EL (cell line): ENCODE results near the gene NOP58.
"Not testable (repeated sequence)": the region's sequence is repeated elsewhere in the genome, so short reads cannot be mapped to it uniquely, and the experiment has no call there.

Source experiments
- DNase-seq: peaks from one replicate; pipeline ENCODE4 v3.0.0-alpha.2; 2016

The NOP58 gene

GRCh38 chr2:202311823-202312388 lies 46.3 kb downstream of the NOP58 start:
- DNase-seq: no peak

- DNase-seq: no peak
Measured at GRCh38 chr2:202314116-202314515, 48.6 kb downstream of the NOP58 start.

DNA sequence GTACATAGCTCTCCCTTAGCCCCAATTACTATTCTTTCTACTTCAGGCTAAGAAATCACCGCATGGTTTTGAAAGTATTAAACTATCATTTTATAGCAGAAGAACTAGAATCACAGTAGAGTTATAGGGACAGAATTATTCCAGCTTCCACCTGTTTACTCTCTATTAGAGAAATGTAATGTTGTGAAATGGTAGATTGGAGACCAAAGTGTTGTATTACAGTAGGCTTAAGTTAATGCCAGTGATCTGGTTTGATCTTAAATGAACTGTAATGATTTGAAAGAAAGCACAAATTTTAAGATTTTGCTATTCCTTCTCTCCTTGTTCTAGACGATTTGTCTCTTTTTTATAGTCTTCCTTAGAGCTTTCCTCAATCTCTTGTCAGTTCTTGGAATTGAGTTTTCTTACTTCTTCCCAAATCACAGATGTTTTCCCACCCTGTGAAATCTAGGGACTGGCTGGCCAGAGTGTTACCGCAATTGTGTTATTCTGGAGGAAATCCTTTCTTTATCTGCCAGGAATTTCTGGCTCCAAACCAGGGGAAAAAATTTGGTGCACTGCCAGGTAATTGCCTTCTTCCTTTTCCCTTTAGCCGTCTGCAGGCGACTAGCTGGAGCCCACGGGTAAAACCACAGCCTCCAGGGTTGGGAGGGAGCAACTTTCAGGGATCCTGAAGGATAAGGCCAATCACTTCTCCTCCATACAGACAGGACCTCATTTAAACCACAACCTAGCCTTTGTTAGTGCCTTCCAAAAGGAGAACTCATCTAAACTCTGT lies 51.7 kb downstream of the NOP58 start:
- peak; percentile 91 for DNase-seq

- not testable (repeated sequence) for DNase-seq
Measured at GRCh38 chr2:202320362-202320761, 54.8 kb downstream of the NOP58 start.

GRCh38 chr2:202322435-202322834 lies 56.9 kb downstream of the NOP58 start:
- DNase-seq: no peak

- no peak for DNase-seq
Measured at GRCh38 chr2:202327858-202328257, 62.3 kb downstream of the NOP58 start.

DNA sequence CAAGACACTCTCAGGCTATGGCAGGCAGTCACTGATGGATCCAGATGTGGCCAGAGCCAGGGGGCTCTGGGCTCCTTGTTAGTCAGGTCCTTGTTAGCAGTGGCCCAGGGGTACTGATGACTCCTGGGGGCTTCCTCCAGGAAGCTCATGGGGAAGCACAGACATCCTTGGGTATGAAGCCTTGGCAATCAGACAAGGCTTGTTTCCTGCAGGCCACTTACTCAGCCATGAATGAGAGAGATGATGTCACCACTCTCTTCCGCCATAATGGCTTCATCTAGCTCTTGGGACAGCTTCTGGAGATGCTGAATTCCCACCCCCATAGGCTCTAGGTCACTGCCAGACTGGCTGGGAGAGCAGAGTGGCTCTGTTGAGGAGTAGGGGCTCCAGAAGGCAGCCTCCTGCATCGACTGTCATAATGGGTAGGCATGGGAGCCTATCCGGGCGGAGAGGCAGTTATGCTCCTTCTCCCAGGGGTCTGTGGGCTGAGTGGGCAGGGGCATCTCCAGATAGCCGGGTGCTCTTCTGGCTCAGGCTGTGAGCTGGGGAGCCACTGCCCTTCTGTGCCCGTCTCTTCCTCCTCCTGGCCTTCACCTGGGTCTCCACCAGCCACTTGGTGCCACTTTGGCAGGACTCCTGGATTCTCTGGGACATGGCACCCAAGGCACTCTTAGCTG lies 70.4 kb downstream of the NOP58 start:
- DNase-seq: peak; percentile 47

- DNase-seq: peak; percentile 13
Measured at GRCh38 chr2:202337151-202337550, 71.6 kb downstream of the NOP58 start.

DNA sequence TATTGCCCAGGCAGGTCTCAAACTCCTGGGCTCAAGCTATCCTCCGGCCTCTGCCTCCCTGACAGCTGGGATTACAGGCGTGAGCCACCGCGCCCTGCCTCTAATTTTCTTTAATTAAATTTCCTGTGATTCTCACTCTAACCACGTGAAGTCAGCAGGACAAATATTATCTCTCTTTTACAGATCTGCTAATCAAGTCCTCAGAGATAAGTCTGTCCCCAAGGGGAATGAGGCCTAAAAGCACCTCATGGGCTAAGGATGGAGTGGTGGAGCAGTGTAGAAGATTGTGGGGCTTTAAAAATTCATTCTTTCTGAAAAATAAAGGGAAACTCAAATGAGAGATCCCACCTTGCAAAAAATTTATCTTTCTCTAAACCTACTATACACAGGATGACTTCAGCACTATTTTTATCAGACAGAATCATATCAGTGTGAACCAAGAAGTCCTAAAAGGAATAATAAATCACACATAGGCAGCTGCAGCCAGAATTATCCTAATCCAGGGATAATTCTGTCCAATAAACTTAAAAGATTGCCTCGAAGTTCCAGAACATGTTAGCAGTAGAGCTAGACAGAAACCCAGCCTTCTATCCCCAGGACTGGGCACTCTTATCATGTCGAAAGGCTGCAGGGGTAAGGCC lies 72.3 kb downstream of the NOP58 start:
- no peak for DNase-seq

- peak; percentile 69 for DNase-seq
Measured at GRCh38 chr2:202339071-202339870, 73.7 kb downstream of the NOP58 start.

DNA sequence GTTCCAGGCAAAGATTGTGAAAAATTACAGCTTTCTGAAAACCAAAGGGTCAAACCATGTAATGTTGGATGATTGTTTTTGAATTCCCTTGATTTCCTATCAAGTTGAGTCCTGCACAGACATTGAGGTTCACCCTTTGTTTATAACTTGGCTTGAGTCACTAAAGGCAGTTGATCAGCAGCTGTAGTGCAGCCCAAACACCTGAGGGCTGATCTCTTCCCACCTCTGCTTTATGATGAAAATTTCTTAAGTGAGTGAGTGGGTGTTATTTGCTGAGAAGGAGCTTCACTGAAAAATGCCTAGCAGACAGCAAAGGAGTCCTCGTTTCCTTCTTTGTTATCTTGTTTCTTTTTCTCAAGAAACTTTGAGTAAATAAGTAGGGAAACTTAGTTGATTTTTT lies 78.6 kb downstream of the NOP58 start:
- DNase-seq: no peak

- no peak for DNase-seq
Measured at GRCh38 chr2:202346180-202346579, 80.6 kb downstream of the NOP58 start.
